Activated CD8-positive, alpha-beta memory T cell treated with anti-CD3 and anti-CD28 coated beads, Interleukin-2, amount 50 U/mL, for 4 hours (primary cell): ENCODE measurements around the gene DUSP11.
A peak's percentile ranks its signal among the peaks of the same experiment; 100 is the strongest.
"Not testable (repeated sequence)": the region's sequence is repeated elsewhere in the genome, so short reads cannot be mapped to it uniquely, and the experiment has no call there.

ENCODE experiments used
- DNase-seq: peaks from one replicate; pipeline ENCODE4 v3.0.0-alpha.2; 2020

The DUSP11 gene

DNA sequence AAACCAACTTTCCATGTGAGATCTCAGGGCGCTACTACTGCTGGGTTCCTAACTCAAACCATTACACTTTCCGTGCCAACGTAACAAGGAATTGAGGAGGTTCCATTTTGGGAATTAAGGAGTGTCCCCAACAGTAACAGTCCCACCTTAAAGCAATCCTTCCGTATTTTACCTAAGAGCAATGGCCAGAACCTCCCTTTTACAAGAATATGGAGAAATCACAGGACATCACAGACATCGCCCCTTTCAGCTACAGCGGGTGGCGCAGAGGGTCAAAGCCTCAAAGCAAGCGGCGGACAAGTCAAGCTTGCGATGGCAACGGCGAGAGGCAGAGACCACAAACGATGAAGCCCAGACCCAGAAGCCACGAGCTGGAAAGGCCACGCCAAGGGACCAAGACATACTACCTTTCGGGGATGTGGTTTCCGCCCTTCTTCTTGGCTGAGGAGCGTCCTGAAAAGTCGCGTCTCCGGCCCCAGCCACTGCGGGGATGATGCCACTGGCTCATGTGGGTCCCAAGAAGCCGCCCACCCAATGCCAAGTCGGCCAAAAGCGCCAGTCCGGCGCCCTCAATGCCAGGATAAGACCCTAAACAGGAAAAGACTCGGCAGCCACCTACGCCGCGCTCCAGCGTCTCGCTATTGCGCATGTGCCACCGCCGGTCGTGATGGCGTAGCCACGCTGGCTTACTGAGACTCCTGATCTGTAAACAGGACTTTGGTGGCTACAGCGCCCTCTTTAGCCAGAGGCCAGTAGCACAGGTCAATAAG, at the start of gene DUSP11:
TSS of gene DUSP11 (minus strand) at position 637 of the 770 bp plus-strand sequence. CDS start at position 508, 129 bp downstream.
- peak; percentile 97 for DNase-seq

DNA sequence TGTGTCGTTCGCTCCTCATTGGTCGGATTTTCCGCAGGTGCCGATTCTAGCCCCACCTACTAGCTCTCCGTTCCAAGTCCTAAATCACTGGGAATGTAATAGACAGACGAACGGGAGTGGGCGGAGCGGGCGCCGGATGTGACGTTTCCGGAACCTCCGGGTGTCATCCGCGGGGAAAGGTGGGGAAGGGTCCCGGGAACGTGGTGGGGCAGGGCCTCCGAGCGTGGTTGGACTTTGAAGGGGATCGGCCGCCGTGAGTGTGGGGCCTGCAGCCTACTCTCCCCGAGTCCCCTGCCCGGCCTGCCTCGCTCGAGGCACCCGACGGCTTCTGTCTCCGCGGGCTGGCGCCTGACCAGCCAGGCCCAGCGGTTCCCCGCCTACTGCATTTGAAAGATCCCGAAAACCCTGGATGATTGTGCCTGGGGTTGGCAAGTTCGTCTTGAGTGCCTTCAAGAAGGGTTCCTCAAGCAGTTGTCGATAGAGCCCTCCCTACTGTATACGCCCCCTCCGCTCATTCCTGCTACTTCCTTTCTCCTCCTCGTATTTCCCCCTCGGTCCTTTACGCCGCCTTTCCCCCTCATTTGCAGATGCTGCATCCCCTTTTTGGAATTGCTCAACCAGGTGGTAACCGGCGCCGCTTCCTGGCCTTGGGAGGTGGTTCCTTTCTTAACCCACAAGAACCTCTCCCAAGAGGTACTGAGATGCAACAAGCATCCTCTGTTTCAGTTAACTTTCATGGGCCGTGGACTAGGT, 49.1 kb upstream of the DUSP11 start, which contains the start of gene STAMBP:
TSS of gene STAMBP (plus strand) at position 144 of the 753 bp plus-strand sequence. CDS start 1,896 bp downstream, outside the sequence.
- DNase-seq = peak; percentile 88

DNA sequence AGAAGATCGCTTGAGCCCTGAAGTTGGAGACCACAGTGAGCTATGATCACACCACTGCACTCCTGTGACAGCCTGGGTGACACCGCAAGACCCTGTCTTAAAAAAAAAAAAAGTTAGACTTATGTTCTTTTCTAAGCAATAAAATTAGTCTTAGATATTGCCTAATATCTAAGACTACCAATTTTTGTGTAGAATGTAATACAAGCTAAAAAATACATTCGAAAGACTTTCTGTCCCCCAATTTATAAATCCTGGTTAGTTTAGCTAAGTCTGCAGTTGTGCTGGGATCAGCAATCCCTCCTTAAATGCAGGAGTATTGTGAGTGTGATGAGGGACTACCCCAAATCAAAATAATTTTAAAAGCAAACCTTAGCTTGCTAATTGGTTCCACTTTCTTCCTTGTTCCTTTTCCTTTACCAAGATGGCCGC, 48.5 kb upstream of the DUSP11 start:
- DNase-seq = no peak

DNA sequence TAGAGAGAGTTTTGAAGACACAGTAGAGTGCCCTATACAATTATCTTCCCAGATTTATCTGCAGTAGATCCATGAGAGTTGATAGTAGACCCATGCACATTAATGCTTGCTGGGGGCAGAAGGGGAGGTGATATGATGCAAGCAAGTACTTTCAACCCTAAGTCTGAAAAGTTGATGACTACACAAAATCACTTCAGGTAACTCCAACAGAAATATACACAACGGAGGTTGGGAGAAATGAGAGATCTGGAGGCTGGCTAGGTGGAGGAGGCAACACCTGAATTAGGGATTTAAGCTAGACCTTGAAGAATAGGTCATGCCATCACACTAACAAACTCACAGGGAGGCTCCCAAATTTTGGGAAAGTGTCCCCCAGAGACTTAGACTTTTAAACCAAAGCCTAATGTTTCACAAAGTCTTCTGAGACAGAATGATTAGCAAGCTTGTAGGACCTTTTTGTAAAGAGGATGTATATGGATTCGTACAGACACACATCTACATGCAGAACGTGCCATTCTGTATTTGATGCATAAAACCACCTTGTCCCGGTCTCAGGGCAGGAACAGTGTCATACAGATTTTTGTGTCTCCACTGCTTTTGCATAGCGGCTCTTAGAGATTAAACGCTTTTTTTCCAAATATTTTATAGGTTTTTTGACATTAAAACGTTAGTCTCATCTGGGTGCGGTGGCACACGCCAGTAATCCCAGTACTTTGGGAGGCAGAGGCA, 47.9 kb upstream of the DUSP11 start:
- DNase-seq = no peak

DNA sequence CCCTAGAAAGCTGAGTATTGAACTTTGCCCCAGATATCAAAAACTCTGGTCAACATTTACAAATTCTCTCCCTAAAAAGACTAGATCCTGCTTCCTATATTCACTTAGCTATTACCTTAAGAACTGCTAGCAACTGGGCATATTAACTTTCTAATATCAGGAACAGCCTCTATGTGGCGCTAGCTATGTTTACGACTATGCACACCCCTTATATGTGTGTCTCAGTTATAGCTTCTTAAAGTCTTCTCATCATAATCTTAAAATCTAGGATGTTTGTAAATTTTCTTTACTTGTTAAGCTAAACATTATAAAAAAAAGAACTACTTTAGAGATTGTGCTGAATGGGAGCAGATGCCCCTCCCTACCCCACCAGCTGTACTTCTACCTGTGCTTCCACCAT, 47.1 kb upstream of the DUSP11 start:
- DNase-seq = no peak

DNA sequence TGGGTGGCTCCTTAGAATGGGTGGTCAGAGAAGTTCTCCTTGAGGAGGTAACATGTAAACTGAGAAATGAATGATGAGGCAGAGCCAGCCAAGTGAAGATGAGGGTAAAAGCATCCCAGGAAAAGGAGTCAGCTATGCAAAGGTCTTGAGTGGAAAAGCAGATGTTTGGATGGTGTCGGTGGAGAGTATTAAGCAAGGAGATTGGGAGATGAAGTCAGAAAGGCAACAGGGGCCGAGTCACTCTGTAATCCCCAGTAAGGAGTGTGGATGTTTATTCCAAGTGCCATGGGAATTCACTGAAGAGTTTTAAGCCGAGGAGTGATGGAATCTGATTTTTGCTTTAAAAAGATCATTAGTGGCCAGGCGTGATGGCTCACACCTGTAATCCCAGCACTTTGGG, 45.5 kb upstream of the DUSP11 start:
- no peak for DNase-seq

DNA sequence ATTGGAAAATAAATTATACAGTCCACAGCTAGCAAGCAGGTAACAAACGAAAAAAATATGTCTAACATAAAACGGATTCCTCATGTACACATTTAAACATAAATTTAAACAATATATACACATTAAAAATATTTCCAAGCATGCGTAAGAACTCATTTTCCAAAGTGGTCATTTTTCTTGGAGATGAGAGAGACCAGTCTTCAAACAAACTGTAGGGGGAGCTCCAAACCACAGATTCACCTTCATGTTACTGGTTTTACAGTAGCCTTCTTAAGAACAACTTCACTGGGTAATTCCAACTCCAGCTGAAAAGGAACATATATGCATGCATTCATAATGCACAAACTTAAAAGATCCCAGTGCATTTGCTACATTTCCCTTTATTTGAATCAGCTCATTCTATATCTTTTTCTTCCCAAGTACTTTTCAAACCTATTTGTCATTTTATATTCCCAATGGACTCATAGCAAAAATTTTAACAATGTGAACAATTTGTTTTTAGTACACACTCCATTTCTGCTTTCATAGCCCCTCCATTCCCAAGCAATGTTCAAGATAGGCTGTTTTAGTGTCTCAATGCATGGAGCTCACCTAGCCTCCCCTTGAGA, 44.1 kb upstream of the DUSP11 start:
- no peak for DNase-seq

DNA sequence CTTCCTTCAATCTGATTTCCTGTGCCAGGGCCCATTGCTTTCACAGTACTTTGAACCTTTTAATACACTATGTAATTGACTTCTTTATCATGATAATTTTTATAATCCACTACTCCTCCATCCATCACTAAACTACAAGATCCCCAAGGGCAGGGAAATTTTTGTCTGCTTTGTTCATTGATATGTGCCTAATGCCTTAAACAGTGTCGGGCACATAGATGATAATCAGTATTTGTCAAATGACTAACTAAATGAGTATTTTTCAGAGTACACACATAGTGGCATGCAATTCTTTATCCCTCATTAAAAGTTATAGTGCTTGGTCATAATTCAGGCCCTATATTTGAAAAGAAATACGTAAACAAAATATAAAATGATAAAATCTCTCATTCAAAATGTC, 43.5 kb upstream of the DUSP11 start:
- no peak for DNase-seq

DNA sequence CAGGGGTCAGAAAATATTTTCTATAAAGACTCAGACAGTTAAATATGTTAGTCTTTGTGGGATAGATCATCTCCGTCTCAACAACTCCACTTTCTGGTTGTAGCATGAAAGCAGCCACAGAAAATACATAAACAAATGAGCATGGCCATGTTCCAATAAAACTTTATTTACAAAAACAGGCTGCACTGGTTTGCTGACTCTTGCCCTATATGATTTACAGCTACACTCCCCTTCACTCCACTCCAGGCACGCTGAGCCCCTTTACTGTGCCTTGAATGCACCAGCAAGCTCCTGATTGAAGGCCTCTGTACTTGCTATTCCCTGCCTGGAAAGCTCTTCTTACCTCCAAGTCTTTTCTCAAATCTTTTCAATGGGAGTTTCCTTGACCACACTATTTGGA, 43.1 kb upstream of the DUSP11 start:
- no peak for DNase-seq

DNA sequence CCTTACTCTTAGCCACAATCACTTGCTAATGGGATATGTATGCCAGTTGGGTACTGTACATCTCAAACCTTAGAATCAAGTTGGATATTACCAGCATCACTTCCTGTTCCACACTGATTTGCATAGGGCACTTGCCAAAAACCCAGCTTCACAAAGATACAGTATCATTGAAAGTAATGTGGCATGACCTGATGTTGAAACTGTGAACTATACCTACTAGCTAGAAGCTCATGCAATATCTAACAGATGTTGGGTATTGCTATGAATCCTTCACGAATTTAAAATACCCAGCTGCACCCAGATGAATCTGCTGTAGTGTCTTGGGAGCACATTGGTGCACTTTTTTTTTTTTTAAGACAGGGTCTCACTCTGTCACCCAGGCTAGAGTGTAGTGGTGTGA, 42.4 kb upstream of the DUSP11 start:
- DNase-seq = no peak

DNA sequence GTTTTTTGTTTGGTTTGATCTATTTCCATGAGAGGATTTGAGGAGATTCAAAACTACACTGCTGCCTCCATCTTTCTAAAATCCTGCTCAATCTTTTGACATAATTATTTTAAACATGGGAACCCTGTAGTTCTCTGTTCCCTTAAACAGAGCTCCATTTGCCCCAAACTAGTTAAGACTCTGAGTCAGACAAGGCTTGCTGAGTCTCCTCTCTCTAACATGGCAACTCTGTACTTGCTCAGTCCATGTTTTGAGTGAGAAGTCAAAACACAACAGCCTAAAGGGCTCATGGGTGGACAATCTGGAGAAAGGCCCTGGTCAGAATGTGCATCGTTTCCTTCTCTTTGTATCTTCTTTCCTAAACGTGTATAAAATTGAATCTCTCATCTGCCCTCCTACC, 41.8 kb upstream of the DUSP11 start:
- no peak for DNase-seq

DNA sequence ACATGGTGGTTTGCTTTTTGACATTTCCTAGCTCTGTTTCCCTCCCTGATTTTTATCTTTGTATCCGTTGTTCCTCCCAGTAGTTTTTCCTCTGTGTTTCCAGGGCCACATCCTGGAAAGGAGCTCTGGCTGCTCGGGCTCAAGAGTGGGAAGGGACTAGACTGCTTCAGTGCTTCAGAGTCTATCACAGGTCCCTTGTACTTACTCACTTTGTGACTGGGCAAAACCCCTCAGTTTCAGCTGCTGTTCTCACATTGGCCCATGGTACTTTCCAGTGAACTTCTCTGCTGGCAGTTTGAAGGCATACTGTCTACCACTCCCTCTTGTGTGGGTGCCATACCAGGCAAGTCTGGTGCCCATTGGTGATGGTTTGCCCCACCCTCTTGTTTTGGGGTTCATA, 41.3 kb upstream of the DUSP11 start:
- no peak for DNase-seq

DNA sequence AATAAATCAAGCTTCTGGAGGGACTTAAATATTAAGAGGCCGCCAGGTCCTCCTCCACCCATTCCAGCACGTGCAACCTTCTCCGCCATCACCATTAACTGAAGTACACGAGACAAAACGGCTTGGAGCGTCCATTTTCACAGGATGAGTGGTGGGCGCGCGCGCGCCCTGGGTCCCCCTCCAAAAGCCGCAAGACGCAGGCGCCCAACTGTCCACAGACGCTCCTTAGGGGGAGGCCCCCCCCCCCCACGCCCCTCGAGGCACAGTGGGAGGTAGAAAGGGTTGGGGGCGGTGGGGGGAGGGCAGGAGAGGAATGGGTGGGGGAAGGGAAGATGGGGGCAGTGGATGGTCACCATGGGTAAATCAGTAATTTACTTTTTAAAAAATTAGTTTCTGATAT, 38.4 kb upstream of the DUSP11 start:
- DNase-seq = no peak

DNA sequence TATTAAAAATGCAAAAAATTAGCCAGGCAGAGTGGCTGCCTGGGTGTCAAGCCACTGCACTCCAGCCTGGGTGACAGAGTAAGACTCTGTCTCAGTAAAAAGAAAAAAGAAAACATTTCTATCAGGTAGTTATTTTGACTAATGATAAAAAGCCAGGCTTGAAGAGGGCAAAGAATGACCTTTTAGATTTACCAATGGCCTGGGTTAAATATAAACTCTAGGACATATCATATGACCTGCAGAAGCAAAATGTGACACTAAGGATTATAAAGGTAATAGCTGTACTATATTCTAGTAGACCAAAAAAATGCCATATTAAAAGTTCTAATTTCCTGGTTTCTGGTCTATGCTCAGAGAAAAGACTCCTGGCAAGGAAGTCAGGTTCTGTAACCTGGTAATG, 32.7 kb upstream of the DUSP11 start:
- DNase-seq = no peak

DNA sequence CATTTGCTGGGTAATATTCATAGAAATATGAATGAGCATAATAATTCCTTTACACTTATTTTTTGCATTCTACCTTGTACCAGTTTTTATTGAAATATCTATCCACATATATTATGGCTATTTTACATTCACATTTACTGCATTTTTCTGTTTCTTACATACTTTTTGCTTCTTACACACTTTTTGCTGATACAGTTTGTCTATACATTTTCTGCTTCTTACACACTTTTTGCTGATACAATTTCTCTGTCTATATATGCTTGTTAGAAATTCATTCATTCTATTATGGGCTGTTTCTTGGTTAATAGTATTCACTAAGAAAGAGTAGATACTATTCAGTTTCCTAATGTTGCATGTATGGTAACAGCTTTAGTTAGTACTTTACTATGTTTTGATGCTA, 32.0 kb upstream of the DUSP11 start:
- no peak for DNase-seq

DNA sequence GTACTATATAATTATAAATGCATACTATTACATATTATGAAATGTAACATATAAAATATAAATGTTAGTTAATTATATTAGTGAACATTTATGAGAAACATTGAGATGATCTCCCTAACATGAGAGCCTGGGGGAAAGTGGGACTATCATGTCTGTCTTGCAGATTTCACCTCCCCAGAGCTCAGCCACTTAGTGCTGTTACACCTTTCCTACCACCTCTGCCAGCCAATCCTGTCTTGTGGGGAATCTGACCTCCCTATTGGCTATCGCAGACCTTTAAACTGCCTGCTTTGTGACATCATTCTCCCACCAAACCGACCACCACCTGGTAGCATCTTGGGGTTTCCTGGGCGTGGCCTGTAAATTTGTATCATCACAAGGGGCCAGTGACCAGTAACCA, 4.0 kb upstream of the DUSP11 start, which contains the start of gene C2orf78:
TSS of gene C2orf78 (plus strand) at position 301 of the 400 bp plus-strand sequence. CDS start 127 bp downstream, outside the sequence.
- DNase-seq = not testable (repeated sequence)

DNA sequence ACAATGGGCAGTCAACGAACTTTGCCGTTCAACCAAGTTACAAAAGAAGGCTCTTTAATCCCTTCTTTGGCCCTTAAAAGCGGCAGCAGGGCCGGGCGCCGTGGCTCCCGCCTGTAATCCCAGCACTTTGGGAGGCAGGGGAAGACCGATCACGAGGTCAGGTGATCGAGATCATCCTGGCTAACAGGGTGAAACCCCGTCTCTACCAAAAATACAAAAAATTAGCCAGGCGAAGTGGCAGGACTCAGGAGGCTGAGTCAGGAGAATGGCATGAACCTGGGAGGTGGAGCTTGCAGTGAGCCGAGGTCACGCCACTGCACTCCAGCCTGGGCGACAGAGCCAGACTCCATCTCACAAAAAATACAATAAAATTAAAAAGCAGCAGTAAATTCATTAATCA, 3.5 kb upstream of the DUSP11 start:
- not testable (repeated sequence) for DNase-seq

DNA sequence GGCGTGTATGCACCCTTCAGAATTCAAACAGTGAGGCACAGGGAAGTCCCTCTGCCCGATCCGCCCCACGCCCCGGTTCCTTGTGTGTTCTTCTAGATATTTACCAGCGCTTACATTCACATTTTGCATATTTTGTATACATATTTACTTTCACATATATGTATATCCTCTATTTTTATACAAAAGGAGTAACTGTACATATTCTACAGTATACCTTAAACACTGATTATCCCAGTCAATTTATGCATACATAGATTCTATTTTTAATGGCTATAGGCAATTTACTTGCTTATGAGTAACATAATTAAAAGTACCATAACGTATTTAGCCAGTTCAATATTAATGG, 307 bp upstream of the DUSP11 start:
- no peak for DNase-seq

DNA sequence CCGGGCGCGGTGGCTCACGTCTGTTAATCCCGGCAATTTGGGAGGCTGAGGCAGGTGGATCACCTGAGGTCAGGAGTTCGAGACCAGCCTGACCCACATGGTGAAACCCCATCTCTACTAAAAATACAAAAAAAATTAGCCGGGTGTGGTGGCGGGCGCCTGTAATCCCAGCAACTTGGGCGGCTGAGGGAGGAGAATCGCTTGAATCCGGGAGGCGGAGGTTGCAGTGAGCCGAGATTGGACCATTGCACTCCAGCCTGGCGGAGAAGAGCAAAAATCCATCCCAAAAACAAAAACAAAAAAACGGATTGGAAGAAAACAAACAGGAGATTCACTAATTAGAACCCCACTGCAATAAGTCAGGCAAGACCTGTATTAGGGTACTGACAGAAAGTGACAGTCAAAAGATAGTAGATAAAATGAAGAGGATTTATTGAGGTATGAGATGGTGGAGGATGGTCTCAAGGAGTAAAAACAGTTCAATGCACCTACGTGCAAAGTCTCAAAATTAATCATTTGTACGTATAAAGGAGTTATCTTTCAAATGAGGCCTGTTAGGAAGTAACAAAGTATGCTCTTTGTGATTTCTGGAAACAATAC, 936 bp downstream of the DUSP11 start:
- not testable (repeated sequence) for DNase-seq

DNA sequence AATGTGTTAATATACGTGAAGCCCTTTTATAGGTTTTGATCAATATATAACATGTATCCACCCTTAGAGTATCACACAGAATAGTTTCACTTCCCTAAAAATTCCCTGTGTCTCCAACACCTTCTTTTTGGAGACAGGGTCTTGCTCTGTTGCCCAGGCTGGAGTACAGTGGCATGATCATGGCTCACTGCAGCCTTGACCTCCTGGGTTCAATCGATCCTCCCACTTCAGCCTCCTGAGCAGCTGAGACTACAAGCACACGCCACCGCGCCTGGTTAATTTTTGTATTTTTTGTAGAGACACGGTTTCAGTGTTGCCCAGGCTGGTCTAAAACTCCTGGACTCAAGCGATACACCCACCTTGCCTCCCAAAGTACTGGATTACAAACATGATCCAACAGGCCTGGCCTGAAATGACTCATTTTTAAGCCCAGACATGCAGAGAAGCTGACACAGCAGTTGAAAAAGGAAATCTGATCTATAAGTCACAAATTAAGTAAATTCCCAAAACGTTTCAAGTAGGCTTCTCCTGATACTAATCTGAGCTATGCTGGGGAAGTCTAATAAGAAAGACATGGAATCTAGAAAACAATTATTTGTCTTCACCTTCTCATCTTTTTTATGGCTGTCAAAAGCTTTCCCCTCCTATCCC, 2.9 kb downstream of the DUSP11 start:
- DNase-seq = no peak

DNA sequence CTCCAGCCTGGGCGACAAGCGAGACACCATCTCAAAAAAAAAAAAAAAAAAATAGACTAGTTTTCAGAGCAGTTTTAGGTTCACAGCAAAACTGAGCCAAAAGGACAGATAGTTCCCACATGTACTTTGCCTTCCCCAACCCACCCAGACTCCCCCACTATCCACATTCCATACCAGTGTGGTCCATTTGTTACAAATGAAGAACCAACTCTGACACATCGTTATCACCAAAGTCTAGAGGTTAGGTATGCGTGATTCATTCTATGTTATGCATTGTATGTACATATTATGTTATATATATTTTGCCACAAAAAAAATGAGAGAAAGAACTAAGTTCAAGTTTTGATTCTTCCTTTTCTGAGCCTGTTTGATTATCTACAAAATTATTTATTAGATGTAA, 3.5 kb downstream of the DUSP11 start:
- no peak for DNase-seq

DNA sequence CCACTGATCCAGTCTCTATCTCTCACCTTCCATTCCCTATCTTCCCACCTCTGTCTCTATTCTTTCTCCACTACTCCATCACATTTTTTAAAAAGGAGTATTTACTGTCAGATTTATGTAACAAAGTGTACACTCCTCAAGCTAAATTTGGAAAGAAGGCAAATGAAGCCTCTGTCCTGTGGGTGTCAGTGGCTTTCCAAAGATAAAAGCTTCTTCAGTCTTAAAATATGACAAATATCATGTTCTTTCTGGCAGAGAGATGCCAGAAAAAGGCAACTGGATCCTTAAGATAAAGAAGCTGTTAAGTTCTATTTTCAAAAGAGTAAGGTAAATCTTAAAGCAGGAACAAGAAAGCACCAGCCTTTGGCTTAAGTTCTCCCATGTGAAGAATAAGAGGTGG, 7.1 kb downstream of the DUSP11 start:
- DNase-seq = no peak
